KMS-11 (cell line): ENCODE measurements around the gene LGI2.

Experiments
- H2AFZ ChIP-seq: fragments of 200-600 bp; sonication (generic); 2 replicates; pipeline ENCODE4 v1.6.1; 2016; ENCODE audit warnings: antibody characterized with exemption, mixed run types, low read depth
- H3K27ac ChIP-seq: fragments of 200-600 bp; sonication (generic); 2 replicates; pipeline ENCODE4 v1.6.1; 2016; ENCODE audit warnings: mild to moderate bottlenecking, mixed run types
- H3K27me3 ChIP-seq: fragments of 200-600 bp; sonication (generic); 2 replicates; pipeline ENCODE4 v1.6.1; 2017; ENCODE audit warnings: mild to moderate bottlenecking, low read depth, mixed run types, moderate library complexity; ENCODE audit not compliant: insufficient read depth
- H3K36me3 ChIP-seq: fragments of 200-600 bp; sonication (generic); 2 replicates; pipeline ENCODE4 v1.6.1; 2017; ENCODE audit warnings: mild to moderate bottlenecking, mixed run types; ENCODE audit not compliant: insufficient read depth
- H3K4me1 ChIP-seq: fragments of 200-600 bp; sonication (generic); 2 replicates; pipeline ENCODE4 v1.6.1; 2016; ENCODE audit warnings: mild to moderate bottlenecking, low read depth, mixed run types; ENCODE audit not compliant: poor library complexity, severe bottlenecking
- H3K4me2 ChIP-seq: fragments of 200-600 bp; sonication (generic); 2 replicates; pipeline ENCODE4 v1.7.0; 2016; ENCODE audit warnings: mild to moderate bottlenecking, mixed run types
- H3K4me3 ChIP-seq: fragments of 200-600 bp; sonication (generic); IDR thresholded peaks from 2 replicates; pipeline ENCODE4 v1.6.1; 2017; ENCODE audit warnings: low read depth, low read length, mixed read lengths; ENCODE audit not compliant: insufficient read depth
- H3K79me2 ChIP-seq: fragments of 200-600 bp; sonication (generic); 2 replicates; pipeline ENCODE4 v1.6.1; 2016; ENCODE audit warnings: low read depth, mixed run types; ENCODE audit not compliant: insufficient read depth
- H3K9ac ChIP-seq: fragments of 200-600 bp; sonication (generic); 2 replicates; pipeline ENCODE4 v1.6.1; 2016; ENCODE audit warnings: mild to moderate bottlenecking, mixed run types
- H4K20me1 ChIP-seq: fragments of 200-600 bp; sonication (generic); 2 replicates; pipeline ENCODE4 v1.6.1; 2016; ENCODE audit warnings: mild to moderate bottlenecking, mixed run types; ENCODE audit not compliant: insufficient read depth
- TF ChIP-seq, protein P1 (sequence below): fragments of 200-600 bp; sonication (generic); conservative IDR thresholded peaks from 2 replicates; pipeline ENCODE4 v1.6.1; 2017; ENCODE audit warnings: low read depth, mild to moderate bottlenecking, antibody characterized with exemption, low read length, moderate library complexity, mixed read lengths

LGI2 gene

GRCh38 chr4:25012655-25013054, 18.1 kb downstream of the LGI2 start:
- no peak overlapping the region for H3K4me2 ChIP-seq
- TF ChIP-seq, protein P1, sequence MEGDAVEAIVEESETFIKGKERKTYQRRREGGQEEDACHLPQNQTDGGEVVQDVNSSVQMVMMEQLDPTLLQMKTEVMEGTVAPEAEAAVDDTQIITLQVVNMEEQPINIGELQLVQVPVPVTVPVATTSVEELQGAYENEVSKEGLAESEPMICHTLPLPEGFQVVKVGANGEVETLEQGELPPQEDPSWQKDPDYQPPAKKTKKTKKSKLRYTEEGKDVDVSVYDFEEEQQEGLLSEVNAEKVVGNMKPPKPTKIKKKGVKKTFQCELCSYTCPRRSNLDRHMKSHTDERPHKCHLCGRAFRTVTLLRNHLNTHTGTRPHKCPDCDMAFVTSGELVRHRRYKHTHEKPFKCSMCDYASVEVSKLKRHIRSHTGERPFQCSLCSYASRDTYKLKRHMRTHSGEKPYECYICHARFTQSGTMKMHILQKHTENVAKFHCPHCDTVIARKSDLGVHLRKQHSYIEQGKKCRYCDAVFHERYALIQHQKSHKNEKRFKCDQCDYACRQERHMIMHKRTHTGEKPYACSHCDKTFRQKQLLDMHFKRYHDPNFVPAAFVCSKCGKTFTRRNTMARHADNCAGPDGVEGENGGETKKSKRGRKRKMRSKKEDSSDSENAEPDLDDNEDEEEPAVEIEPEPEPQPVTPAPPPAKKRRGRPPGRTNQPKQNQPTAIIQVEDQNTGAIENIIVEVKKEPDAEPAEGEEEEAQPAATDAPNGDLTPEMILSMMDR: no peak
- H3K4me3 ChIP-seq: no peak overlapping the region
- H3K36me3 ChIP-seq: no peaks in the 10 kb centered on the region
- H3K79me2 ChIP-seq: no peaks in the 10 kb centered on the region
- H3K27ac ChIP-seq: no peak overlapping the region
- no peaks in the 10 kb centered on the region for H3K27me3 ChIP-seq
- no peak overlapping the region for H2AFZ ChIP-seq
- no peak overlapping the region for H3K9ac ChIP-seq
- H4K20me1 ChIP-seq: no peaks in the 10 kb centered on the region
- H3K4me1 ChIP-seq: no peaks in the 10 kb centered on the region

GRCh38 chr4:25011135-25011866, 19.4 kb downstream of the LGI2 start:
- no peaks in the 10 kb centered on the region for H3K36me3 ChIP-seq
- no peaks in the 10 kb centered on the region for H3K27me3 ChIP-seq
- H3K4me2 ChIP-seq: no peak overlapping the region
- H3K79me2 ChIP-seq: no peaks in the 10 kb centered on the region
- TF ChIP-seq, protein P1: no peak
- no peak overlapping the region for H3K27ac ChIP-seq
- no peaks in the 10 kb centered on the region for H3K4me1 ChIP-seq
- H2AFZ ChIP-seq: no peak overlapping the region
- no peaks in the 10 kb centered on the region for H4K20me1 ChIP-seq
- H3K9ac ChIP-seq: no peak overlapping the region
- no peak overlapping the region for H3K4me3 ChIP-seq

- Histone ChIP-seq H3K4me3 (no peak overlapping the region), H3K4me1 (no peaks in the 10 kb centered on the region), H4K20me1 (no peaks in the 10 kb centered on the region), H3K79me2 (no peaks in the 10 kb centered on the region), H3K27ac (no peak overlapping the region), H3K27me3 (no peaks in the 10 kb centered on the region), H3K36me3 (no peaks in the 10 kb centered on the region), H2AFZ (no peak overlapping the region), H3K9ac (no peak overlapping the region), H3K4me2 (no peak overlapping the region)
- TF ChIP-seq, protein P1: no peak
These were observed 23.1 kb downstream of the LGI2 start for GRCh38 chr4:25007598-25007997.

DNA sequence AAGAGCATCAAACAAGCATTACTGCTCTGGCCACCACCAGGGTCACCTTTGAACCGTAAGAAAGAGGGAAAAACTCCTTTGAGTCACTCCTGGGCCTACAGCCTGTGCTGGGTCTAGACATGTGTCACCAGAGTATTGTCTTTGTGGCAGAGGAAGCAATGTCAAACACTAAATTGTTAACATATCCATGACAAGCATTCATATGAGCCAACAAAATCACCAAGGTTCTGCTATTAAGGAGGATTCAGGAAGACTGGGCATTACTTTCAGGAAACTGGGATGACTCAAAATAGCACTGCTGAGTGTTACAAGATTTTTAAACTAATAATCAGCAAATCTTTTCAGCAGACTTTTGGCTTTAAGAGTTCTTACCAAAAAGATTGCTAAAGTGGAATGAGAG, 28.1 kb downstream of the LGI2 start:
- H3K4me1 ChIP-seq: no peaks in the 10 kb centered on the region
- no peak overlapping the region for H3K27ac ChIP-seq
- no peaks in the 10 kb centered on the region for H4K20me1 ChIP-seq
- H3K4me3 ChIP-seq: no peak overlapping the region
- H3K79me2 ChIP-seq: no peaks in the 10 kb centered on the region
- no peaks in the 10 kb centered on the region for H3K27me3 ChIP-seq
- TF ChIP-seq, protein P1: no peak
- H3K4me2 ChIP-seq: no peak overlapping the region
- H2AFZ ChIP-seq: no peak overlapping the region
- no peak overlapping the region for H3K9ac ChIP-seq
- no peaks in the 10 kb centered on the region for H3K36me3 ChIP-seq
